Stimulated activated CD8-positive, alpha-beta memory T cell treated with anti-CD3 and anti-CD28 coated beads, Interleukin-15, amount 100 ng/mL, for 4 hours (primary cell): Measurements from ENCODE around the gene RND2.

Experiments
- DNase-seq, 2 donors: peaks; one replicate each; pipeline ENCODE4 v3.0.0-alpha.2; 2020; ENCODE audit warnings: low read depth in 2 of 2

Gene RND2

DNA sequence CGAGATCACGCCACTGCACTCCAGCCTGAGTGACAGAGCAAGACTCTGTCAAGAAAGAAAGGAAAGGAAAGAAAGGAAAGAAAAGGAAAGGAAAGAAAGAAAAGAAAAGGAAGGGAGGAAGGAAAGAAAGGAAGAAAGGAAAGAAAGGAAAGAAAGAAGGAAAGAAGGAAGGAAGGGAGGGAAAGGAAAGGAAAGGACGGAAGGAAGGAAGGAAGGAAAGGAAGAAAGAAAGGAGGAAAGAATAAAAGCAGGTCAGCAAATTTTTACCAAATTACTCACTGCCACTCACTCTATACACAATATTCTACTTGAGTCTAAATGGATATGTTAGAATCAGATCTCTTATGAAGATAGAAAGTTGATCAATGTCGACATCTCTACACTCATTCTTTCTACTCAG lies 49.8 kb downstream of the RND2 start:
- no peak for DNase-seq

- DNase-seq = no peak
These were observed 54.7 kb downstream of the RND2 start for GRCh38 chr17:43079641-43080302.
